ENCODE measurements around the gene TNFRSF13B. TPM values are rescaled to one million over a fixed set of nuclear protein-coding genes. Genes with fewer than 3 reads are reported as not detected.

The TNFRSF13B gene
- total RNA-seq, 2 donors from 2014 or later: 0.97 to 1.6 TPM

DNA sequence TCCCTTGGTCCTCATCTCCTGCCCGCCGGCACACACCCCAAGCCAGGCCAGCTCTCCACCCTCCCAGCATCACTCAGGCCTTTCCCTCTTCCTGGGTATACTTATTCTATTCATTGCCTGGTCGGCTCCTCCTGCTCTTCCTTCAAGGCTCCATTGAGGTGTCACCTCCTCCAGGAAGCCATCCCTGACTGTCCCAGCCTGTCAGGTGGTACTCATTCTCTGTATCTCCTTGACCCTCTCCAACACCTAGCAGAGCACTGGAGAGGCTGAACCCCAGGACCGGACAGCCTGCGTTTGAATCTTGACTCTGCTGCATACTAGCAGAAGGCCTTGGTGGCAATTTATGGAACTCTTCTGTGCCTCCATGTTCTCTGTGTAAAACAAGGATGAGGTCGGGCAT lies 428 bp upstream of the TNFRSF13B start:
- Histone ChIP-seq H3K36me3 (ENCODE audit: control insufficient read depth, insufficient read depth, low read length) (no peaks in the 10 kb centered on the region), H3K4me1 (ENCODE audit: control insufficient read depth, insufficient read depth, low read length) (no peaks in the 10 kb centered on the region), H3K27ac (ENCODE audit: low read depth, low read length) (no peak overlapping the region), H3K4me3 (ENCODE audit: low read length) (no peak overlapping the region), H3K9me3 (ENCODE audit: control insufficient read depth, low read length) (no peaks in the 10 kb centered on the region), H3K27me3 (ENCODE audit: control insufficient read depth, insufficient read depth, low read length, poor library complexity, severe bottlenecking) (no peaks in the 10 kb centered on the region), H3K9ac (ENCODE audit: extremely low read depth, low read length, poor library complexity, severe bottlenecking) (no peak overlapping the region)
- H3K9me3 Mint-ChIP-seq: no peaks in the 10 kb centered on the region
- TF ChIP-seq, protein P1, sequence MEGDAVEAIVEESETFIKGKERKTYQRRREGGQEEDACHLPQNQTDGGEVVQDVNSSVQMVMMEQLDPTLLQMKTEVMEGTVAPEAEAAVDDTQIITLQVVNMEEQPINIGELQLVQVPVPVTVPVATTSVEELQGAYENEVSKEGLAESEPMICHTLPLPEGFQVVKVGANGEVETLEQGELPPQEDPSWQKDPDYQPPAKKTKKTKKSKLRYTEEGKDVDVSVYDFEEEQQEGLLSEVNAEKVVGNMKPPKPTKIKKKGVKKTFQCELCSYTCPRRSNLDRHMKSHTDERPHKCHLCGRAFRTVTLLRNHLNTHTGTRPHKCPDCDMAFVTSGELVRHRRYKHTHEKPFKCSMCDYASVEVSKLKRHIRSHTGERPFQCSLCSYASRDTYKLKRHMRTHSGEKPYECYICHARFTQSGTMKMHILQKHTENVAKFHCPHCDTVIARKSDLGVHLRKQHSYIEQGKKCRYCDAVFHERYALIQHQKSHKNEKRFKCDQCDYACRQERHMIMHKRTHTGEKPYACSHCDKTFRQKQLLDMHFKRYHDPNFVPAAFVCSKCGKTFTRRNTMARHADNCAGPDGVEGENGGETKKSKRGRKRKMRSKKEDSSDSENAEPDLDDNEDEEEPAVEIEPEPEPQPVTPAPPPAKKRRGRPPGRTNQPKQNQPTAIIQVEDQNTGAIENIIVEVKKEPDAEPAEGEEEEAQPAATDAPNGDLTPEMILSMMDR (conservative IDR thresholded peaks at IDR 0.05): no peak
- H3K27ac Mint-ChIP-seq: no peak overlapping the region
- H3K4me3 Mint-ChIP-seq: no peak overlapping the region
- H3K36me3 Mint-ChIP-seq (ENCODE audit: low read depth): no peaks in the 10 kb centered on the region
- peaks cover 9% of the 10 kb centered on the region for H3K4me1 Mint-ChIP-seq
- 93 to 95% methylated on average over 5 to 6 of the region's 6 CpGs for WGBS, 2 experiments (ENCODE audit: insufficient coverage in 1 of 2, insufficient read length in 1 of 2)
- DNase-seq: peak; percentile 37
- H3K27me3 Mint-ChIP-seq (ENCODE audit: insufficient read depth): peaks cover 3% of the 10 kb centered on the region

DNA sequence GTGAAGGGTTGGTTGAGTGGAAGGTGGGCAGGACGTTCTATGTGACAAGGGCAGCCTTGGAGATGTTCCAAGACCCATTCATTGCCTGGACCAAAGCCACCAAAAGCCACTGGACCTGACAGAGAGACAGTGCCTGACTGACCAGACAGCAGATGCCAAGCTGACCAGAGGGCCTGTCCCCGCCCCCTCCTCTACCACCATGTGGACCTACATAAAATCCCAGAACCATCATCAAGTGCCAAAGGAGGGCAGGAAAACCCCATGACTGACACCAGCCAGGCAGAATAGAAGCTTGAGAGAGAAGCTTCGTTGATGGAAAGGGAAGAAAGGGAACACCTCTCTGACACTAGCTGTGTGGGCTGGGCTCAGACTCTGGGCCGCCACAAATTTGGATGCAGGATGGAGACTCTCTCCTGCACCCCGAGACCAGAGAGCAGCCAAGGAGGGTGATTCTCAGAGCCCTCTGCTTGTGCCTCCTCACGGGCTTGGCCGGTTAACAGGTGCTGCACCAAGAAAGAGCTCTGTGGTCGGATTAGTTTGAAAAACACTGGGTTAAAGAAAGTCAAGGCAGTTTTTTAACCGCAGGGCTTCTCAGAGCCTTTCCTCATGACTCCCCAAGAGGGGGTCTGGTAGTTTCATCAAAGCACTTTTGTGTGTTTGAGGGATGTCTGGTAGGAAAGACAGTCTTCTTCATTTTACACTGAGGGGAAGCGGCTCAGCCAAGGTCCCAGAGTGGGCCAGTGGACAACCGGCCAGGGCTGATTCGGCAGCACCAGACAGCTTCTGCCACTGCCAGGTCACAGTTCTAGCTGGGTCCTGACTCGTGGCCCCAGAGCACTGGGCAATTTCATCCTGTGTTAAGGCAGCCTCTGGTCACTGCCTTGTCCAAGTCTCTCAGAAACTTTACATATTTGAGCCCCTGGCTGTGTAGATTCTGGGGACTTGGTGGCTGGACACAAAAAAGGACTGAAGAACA lies 1.7 kb downstream of the TNFRSF13B start:
- H3K36me3 ChIP-seq (ENCODE audit: control insufficient read depth, insufficient read depth, low read length): no peaks in the 10 kb centered on the region
- H3K4me3 ChIP-seq (ENCODE audit: low read length): no peak overlapping the region
- WGBS, 2 experiments (ENCODE audit: insufficient coverage in 1 of 2, insufficient read length in 1 of 2): 92% methylated on average over 9 to 13 of the region's 13 CpGs
- no peak overlapping the region for H3K4me3 Mint-ChIP-seq
- H3K9me3 ChIP-seq (ENCODE audit: control insufficient read depth, low read length): no peaks in the 10 kb centered on the region
- H3K36me3 Mint-ChIP-seq (ENCODE audit: low read depth): no peaks in the 10 kb centered on the region
- H3K9me3 Mint-ChIP-seq: no peaks in the 10 kb centered on the region
- H3K9ac ChIP-seq (ENCODE audit: extremely low read depth, low read length, poor library complexity, severe bottlenecking): no peak overlapping the region
- H3K4me1 ChIP-seq (ENCODE audit: control insufficient read depth, insufficient read depth, low read length): no peaks in the 10 kb centered on the region
- no peak overlapping the region for H3K27ac Mint-ChIP-seq
- H3K27me3 ChIP-seq (ENCODE audit: control insufficient read depth, insufficient read depth, low read length, poor library complexity, severe bottlenecking): no peaks in the 10 kb centered on the region
- DNase-seq: peak; percentile 40
- no peaks in the 10 kb centered on the region for H3K27me3 Mint-ChIP-seq (ENCODE audit: insufficient read depth)
- H3K27ac ChIP-seq (ENCODE audit: low read depth, low read length): no peak overlapping the region
- TF ChIP-seq, protein P1 (conservative IDR thresholded peaks at IDR 0.05): no peak
- peaks cover 9% of the 10 kb centered on the region for H3K4me1 Mint-ChIP-seq

DNA sequence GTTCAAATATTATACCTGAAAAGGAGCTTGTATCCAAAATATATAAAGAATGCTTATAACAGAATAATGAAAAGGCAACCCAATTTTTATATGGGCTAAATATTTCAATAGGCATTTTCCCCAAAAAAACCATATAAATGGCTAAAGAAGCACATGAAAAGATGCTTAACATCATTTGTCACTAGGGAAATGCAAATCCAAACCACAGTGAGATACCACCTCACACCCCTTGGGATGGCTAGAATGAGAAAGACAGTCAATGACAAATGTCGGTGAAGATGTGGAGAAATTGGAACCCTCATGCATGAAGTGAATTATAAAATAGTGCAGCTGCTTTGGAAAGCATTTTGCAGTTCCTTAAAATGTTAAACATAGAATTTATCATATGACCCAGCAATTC lies 3.1 kb downstream of the TNFRSF13B start:
- no peaks in the 10 kb centered on the region for H3K27me3 Mint-ChIP-seq (ENCODE audit: insufficient read depth)
- no peaks in the 10 kb centered on the region for H3K27me3 ChIP-seq (ENCODE audit: control insufficient read depth, insufficient read depth, low read length, poor library complexity, severe bottlenecking)
- H3K4me3 Mint-ChIP-seq: no peak overlapping the region
- no peak overlapping the region for H3K4me3 ChIP-seq (ENCODE audit: low read length)
- TF ChIP-seq, protein P1 (conservative IDR thresholded peaks at IDR 0.05): no peak
- H3K4me1 Mint-ChIP-seq: peaks cover 8% of the 10 kb centered on the region
- no peak overlapping the region for H3K9ac ChIP-seq (ENCODE audit: extremely low read depth, low read length, poor library complexity, severe bottlenecking)
- 100% methylated on average over 1 of the region's 1 CpG; no CpG with 5 or more reads in 1 of the 2 experiments for WGBS, 2 experiments (ENCODE audit: insufficient coverage in 1 of 2, insufficient read length in 1 of 2)
- DNase-seq: no peak
- no peak overlapping the region for H3K27ac ChIP-seq (ENCODE audit: low read depth, low read length)
- H3K9me3 ChIP-seq (ENCODE audit: control insufficient read depth, low read length): no peaks in the 10 kb centered on the region
- H3K4me1 ChIP-seq (ENCODE audit: control insufficient read depth, insufficient read depth, low read length): no peaks in the 10 kb centered on the region
- H3K9me3 Mint-ChIP-seq: no peaks in the 10 kb centered on the region
- no peaks in the 10 kb centered on the region for H3K36me3 ChIP-seq (ENCODE audit: control insufficient read depth, insufficient read depth, low read length)
- no peaks in the 10 kb centered on the region for H3K36me3 Mint-ChIP-seq (ENCODE audit: low read depth)
- no peak overlapping the region for H3K27ac Mint-ChIP-seq

Measured in endodermal cell (in vitro differentiated cells).